ENCODE results near the gene MSH2.
A peak's percentile ranks its signal among the peaks of the same experiment; 100 is the strongest.
"Not testable (repeated sequence)": the region's sequence is repeated elsewhere in the genome, so short reads cannot be mapped to it uniquely, and the experiment has no call there.

Gene MSH2

DNA sequence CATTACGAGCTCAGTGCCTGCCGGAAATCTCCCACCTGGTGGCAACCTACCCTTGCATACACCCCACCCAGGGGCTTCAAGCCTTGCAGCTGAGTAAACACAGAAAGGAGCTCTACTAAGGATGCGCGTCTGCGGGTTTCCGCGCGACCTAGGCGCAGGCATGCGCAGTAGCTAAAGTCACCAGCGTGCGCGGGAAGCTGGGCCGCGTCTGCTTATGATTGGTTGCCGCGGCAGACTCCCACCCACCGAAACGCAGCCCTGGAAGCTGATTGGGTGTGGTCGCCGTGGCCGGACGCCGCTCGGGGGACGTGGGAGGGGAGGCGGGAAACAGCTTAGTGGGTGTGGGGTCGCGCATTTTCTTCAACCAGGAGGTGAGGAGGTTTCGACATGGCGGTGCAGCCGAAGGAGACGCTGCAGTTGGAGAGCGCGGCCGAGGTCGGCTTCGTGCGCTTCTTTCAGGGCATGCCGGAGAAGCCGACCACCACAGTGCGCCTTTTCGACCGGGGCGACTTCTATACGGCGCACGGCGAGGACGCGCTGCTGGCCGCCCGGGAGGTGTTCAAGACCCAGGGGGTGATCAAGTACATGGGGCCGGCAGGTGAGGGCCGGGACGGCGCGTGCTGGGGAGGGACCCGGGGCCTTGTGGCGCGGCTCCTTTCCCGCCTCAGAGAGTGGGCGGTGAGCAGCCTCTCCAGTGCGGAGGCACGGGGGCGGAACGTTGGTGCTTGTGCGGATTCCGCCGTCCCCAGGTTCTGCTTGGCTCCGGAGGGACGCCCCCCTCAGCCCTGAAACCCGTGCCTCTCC lies at the start of gene MSH2:
Gene MSH2, plus strand, starts transcription at position 352 of the 804 bp plus-strand sequence. Its CDS starts 36 bp downstream, at position 388.
- DNase-seq (ENCODE audit: low read depth, low spot score), result peak; percentile 48
- peak within 1 kb of the TSS; percentile 32 for H3K27ac ChIP-seq

DNA sequence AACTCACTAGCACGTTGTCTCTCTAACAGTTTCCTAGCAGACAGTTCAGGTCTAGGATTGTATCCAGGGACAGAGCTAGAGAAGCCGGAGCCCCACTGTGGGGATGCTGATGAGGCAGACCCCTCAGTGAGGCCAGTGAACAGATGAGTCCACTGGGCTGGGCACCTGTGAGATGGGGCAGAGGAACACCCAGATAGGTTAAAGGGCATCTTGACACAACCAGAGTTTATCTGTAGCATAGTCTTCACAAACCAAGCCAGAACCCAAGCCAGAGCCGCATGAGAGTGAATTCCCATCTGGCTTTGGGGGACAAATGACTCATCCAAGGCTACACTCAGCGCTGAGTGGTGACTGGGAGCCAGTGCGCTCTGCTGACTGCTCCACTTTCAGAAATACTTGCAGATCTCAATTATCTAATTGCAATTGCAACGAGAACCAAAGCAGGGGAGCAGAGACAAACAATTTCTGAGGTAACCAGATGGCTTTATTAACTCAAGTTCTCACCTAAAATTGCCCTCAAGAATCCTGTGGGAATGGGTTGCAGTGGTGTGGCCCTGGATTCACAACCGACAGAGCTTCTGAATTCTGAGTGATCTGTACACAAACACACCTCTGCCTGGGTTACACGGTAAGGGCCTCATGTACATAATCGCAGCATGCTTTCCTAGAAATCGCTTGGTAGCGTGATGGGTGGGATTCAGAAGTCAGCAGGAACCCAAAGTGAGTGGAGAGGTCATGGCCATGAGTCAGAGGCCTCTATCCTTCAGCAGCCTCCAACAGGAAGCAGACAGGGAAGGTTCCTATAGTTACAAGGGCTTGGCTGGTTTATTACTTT lies 48.7 kb upstream of the MSH2 start:
- H3K27ac ChIP-seq, result peak overlapping the region; percentile 27
- no peak for DNase-seq (ENCODE audit: low read depth, low spot score)

DNA sequence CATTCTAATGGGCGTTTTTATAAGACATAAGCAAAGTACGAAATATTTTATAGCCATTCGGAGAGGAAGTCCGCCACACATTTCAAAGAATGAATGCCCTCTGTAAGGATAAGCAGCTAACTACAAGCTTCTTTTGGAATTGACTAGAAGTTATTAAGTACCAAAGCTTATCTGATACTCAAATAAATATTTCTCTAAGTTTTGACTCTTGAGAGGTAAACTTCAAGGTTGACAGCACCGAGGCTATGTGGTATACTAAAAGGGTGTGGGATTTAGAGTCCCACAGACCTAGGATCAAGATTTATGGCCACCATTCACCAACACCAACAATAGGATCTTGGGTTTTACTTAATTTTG lies 48.1 kb upstream of the MSH2 start:
- H3K27ac ChIP-seq, result peak overlapping the region; percentile 27
- no peak for DNase-seq (ENCODE audit: low read depth, low spot score)

DNA sequence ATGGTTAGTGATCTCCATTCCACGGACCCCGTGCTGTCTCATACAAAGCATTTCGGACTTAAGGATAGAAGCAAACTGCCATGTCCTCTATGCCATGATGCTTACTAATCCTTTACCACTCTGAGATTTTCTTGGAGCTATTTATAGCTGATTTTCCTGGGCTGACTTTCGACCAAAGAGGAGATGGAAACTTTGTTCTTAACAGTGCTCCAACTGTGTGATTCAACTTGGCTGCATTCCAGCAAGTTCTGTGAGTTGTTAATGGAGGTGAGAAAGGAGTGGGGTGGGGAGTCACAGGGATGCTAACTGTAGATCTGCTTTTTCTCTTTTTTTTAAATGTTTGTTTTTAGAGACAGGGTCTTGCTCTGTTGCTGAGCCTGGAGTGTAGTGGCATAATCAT lies 45.5 kb upstream of the MSH2 start:
- no peak overlapping the region for H3K27ac ChIP-seq

DNA sequence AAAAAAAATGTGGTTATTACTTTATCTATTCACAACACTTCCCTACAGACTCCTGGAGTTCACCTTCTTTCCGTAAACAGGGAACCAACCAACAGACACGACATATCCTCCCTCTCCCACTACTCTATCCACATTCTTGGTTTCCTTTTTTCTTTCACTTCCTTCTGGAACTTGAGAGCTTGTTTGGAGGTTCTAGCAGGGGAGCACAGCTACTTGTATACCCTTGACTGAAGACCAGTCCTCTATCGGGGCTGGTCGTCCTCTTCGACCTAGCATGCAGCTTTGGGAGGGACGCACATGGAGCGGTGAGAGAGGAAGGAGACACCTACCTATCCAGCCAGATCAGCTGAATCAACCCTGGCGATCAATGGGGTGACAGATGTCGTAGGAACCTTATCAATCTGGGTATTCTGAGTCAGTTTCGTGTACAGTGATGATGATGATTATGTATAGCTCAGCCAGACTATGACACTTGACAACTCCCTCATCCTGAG lies 43.5 kb upstream of the MSH2 start:
- H3K27ac ChIP-seq, result no peak overlapping the region
- DNase-seq (ENCODE audit: low read depth, low spot score), result no peak

More for the DNA sequence above, 45.5 kb upstream of the MSH2 start:
- DNase-seq (ENCODE audit: low read depth, low spot score), result no peak

DNA sequence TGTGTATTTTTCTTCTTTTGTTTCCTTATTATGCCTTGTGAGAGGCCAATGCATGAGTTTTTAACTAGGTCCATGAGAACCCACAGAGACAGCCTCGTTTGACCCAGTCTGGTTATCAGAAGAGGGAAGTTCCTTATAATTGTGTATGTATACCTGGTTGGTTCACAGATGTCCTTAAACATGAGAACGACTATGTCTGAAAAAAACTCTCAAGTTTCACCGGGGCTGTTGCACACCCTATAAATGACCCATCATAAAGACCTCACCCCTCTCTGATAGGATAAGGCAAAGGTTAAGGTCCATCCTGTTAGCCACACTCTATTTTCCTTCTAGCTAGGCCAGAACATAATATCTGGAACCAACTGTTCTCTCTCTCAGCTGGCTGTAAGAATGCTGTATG lies 42.7 kb upstream of the MSH2 start:
- peak overlapping the region; percentile 32 for H3K27ac ChIP-seq
- DNase-seq (ENCODE audit: low read depth, low spot score), result no peak

DNA sequence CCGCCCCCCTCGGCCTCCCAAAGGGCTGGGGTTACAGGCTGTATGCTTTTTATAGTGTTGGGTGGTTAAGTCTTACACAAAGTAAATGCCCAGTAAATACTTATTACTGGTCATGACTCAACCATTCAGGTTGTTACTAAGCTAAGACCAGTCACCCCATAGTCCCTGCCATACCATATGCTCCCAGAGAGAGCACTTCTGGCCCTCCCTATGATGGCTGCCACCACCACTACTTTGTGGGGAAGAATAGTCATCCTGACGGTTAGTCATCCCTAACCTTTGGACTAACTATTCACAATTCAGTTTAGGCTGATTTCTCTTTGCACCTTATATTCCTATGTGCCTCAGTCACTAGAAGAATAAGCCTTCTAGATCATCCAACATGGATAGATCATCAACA lies 42.0 kb upstream of the MSH2 start:
- H3K27ac ChIP-seq, result peak overlapping the region; percentile 32
- peak; percentile 76 for DNase-seq (ENCODE audit: low read depth, low spot score)

DNA sequence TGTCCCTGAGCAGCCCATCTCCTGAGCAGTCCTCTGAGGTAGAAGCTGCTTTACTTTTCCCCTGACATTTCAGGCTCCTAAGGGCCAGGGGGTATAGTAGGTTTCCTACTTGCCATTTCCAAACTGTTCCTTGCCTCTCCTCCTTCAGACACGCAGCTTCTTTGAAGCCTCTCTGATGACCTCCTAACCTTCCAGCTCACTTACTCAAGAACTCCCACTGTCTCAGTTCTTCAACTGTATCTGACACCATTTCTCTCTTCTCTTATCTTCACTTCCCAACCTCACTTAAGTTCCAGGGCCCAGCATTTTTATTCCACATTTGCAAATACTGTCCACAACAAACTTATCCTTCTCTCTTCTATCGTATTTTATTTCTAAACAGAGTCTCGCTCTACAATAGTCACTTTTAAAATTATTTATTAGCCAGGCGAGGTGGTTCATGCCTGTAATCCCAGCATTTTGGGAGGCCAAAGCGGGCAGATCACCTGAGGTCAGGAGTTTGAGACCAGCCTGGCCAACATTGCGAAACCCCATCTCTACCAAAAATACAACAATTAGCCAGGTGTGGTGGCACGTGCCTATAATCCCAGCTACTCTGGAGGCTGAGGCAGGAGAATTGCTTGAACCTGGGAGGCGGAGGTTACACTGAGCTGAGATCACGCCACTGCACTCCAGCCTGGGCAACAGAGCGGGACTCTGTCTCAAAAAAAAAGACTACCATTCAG lies 41.3 kb upstream of the MSH2 start:
- not testable (repeated sequence) for DNase-seq (ENCODE audit: low read depth, low spot score)
- peak overlapping the region; percentile 32 for H3K27ac ChIP-seq

DNA sequence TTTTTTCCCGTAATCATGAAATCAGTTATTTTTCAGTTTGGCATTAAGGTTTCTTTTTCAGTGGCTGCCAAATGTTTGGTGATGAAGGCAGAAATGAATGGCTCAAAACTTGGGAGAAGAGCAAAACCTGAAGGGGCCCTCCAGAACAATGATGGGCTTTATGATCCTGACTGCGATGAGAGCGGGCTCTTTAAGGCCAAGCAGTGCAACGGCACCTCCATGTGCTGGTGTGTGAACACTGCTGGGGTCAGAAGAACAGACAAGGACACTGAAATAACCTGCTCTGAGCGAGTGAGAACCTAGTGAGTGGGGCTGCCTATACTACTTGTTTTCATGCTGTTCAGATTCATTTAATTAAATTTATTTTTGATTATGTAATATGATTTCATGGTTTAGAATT lies 29.2 kb upstream of the MSH2 start:
- H3K27ac ChIP-seq, result no peak overlapping the region
- DNase-seq (ENCODE audit: low read depth, low spot score), result no peak

DNA sequence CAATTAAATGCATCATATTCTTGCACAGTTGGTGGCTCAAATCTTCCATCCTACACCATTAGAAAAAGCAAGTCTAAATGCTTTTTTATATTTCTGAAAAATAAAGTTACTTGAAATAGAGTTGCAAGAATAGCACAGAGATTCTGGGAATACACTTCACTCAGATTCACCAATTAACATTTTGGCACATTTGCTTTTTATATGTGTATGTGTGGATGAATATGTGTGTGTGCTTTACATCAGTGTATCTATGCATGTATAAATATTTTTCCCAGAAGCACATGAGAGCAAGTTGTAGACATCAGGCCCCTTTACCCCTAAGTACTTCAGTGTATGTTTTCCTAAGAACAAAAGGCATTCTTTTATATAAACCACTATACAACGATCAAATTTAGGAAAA lies 27.6 kb upstream of the MSH2 start:
- H3K27ac ChIP-seq, result no peak overlapping the region
- no peak for DNase-seq (ENCODE audit: low read depth, low spot score)

DNA sequence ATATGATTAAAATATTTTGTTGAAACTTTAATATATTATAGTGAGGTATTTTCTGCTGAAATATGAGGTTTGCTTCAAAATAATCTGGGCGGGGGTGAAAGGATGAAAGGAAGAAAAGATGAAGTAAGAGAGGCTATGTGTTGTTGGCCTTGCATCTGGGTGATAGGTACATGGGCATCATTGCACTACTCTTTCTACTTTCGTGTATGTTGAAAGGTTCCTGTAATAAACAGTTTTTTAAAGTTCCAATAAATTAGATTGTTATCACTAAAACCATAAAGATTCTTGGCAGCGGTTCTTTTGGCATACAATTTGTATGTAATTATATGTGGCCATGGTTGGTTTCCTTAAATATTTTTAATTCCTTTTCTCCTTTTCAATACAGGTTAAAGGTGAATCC lies 23.6 kb upstream of the MSH2 start:
- H3K27ac ChIP-seq, result no peak overlapping the region
- DNase-seq (ENCODE audit: low read depth, low spot score), result no peak

DNA sequence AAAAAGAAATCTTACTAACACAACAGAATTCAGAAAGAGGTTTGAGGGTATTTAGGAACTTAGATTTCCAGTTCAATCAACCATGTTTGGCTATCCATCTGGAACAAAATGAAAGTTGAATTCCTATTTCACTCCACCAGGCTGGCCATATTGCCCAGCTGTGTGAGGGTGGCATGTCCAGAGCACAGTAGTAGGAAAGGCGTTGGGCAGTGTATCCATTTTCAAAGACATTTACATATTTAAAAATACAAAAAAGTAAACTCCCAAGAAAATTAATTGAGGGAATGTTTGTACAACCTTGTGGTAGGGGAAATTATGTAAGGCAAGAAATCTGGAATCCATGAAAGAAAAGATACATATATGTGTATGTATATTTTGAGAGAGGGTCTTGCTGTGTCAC lies 21.5 kb upstream of the MSH2 start:
- H3K27ac ChIP-seq, result no peak overlapping the region
- DNase-seq (ENCODE audit: low read depth, low spot score), result no peak

DNA sequence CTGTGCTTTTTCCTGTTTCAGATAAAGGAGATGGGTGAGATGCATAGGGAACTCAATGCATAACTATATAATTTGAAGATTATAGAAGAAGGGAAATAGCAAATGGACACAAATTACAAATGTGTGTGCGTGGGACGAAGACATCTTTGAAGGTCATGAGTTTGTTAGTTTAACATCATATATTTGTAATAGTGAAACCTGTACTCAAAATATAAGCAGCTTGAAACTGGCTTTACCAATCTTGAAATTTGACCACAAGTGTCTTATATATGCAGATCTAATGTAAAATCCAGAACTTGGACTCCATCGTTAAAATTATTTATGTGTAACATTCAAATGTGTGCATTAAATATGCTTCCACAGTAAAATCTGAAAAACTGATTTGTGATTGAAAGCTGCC lies 16.4 kb upstream of the MSH2 start:
- DNase-seq (ENCODE audit: low read depth, low spot score), result no peak

DNA sequence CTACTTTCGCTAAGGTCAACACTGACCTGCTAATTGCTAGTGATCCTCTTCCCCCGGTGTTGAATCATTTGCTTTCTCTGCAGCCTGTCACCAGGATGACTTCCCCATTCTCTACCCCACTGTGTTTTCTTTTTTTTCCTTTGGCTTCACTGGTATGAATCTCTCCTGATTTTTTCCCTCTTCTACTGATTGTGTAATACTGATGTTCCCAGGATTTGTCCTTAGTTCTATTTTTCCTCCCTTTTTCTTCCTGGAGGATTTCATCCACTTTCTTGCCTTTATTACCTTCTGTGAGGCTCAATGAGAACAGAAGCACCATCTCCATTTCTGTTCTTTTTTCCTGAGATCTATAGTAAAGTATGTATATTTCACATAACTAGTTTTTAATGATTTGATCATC lies 14.1 kb upstream of the MSH2 start:
- no peak for DNase-seq (ENCODE audit: low read depth, low spot score)
- H3K27ac ChIP-seq, result no peak overlapping the region

More for the DNA sequence above, 16.4 kb upstream of the MSH2 start:
- no peak overlapping the region for H3K27ac ChIP-seq

DNA sequence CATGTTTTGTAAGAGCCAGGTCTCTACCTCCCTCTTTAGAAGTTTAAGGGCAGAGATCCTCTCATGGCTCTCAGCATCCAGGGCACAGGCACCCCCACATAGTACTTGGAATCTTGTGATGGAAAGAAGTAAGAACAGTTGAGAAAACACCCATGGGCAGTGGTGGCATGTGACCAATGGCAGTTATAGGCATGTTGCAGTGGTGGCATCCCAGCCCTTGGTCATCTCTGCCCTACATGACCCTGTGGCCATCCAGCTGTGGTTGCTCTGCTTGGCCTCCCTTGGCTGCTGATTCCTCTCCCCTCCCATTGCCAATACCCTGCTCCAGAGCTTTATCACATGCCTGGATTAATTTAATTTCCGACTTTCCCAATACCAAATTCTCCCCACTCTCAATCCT lies 13.3 kb upstream of the MSH2 start:
- no peak overlapping the region for H3K27ac ChIP-seq
- DNase-seq (ENCODE audit: low read depth, low spot score), result no peak

DNA sequence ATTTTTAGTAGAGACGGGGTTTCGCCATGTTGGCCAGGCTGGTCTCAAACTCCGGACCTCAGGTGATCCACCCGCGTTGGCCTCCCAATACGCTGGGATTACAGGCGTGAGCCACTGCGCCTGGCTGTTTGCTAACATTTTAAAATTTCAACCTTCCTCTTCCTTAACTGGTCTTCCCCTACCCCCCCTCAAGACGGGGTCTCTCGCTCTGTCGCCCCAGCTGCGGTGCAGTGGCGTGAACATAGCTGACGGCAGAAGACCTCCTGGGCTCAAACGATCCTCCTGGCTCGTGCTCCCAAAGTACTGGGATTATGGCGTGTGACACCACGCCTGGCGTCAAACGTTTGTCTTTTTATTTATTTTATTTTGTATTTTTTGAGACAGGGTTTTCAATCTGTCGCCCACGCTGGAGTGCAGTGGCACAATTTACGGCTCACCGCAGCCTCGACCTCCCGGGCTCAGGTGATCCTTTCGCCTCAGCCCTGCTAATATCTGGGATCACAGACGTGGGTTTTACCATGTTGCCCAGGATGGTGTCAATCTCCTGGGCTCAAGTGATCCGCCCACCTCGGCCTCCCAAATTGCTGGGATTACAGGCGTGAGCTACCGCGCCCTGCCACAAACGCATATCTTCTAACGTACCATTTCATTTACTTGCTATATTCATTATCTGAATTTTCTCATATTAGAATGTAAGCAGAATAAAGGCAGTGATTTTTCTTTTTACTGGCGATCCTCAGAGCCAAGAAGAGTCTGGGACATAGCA lies 984 bp upstream of the MSH2 start:
- no peak for DNase-seq (ENCODE audit: low read depth, low spot score)
- H3K27ac ChIP-seq, result peak overlapping the region; percentile 32

DNA sequence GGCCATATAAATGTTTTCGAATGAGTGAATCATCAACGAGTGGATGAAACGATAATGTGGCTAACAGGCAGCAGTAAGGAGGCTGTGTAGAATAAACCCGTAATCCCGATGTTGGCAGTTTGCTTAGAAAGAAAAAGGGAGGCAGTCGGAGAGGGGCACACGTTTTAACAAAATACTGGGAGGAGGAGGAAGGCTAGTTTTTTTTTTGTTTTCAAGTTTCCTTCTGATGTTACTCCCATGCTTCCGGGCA lies 476 bp upstream of the MSH2 start:
- peak overlapping the region; percentile 32 for H3K27ac ChIP-seq
- DNase-seq (ENCODE audit: low read depth, low spot score), result no peak

DNA sequence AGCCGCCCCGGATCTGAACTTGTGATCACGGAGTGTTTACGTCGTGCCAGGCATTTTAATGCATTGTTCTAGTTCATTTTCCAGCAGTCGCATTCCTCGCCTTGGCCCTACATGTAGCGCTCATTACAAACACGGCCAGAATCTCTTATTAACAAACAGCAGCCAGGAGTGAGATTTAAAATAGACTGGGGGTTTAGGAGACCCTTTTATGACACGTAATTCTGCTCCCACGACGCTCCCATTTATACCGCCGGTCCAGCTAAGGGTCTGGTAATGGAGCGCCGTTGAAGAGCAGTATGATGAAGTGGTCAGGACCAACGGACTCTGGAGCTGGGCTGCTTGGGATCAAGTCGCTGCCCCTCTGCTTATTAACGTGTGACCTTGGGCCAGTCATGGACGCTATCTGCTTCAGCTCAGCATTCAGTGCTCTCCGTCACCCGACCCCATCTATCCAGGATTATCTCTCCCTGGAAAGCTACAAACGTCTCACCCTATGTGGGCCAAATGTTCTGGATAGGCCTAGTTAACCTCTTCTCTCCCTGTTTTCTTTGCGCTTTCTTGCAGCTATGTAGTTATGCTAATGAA lies 745 bp downstream of the MSH2 start:
- no peak for DNase-seq (ENCODE audit: low read depth, low spot score)

DNA sequence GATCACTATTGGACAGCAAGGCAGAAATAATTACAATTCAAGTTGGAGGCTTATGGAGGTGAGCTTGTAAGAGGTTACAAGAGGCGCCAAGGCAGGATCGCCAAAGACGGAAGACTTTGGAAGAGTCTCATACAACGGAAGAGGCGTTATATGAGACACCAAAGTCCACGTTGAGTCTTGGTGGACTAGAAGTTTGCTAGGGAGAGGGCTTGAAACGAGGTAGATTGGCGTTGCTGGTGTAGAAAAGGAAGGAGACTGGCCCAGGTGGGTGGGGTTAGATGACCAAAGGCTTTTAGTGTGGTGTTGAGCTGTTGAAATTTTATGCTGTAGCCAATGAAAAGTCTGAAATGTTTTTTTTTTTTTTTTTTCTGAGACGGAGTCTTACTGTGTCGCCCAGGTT lies 1.4 kb downstream of the MSH2 start:
- DNase-seq (ENCODE audit: low read depth, low spot score), result no peak
- no peak overlapping the region for H3K27ac ChIP-seq

More for the DNA sequence above, 745 bp downstream of the MSH2 start:
- H3K27ac ChIP-seq, result peak overlapping the region; percentile 32

DNA sequence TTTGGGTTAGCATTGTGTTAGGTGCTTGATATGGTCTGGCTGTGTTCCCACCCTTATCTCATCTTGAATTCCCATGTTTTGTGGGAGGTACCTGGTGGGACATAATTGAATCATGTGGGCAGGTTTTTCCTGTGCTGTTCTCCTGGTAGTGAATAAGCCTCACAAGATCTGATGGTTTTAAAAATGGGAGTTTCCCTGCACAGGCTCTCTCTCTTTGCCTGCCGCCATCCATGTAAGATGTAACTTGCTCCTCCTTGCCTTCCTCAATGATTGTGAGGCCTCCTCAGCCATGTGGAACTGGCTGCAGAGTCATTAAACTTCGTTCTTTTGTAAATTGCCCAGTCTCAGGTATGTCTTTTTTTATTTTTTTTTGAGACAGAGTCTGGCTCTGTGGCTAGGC lies 2.8 kb downstream of the MSH2 start:
- no peak for DNase-seq (ENCODE audit: low read depth, low spot score)
- no peak overlapping the region for H3K27ac ChIP-seq

Data from epithelial cell of prostate (primary cell).